ENCODE measurements around the gene VAMP2.

Gene VAMP2

DNA sequence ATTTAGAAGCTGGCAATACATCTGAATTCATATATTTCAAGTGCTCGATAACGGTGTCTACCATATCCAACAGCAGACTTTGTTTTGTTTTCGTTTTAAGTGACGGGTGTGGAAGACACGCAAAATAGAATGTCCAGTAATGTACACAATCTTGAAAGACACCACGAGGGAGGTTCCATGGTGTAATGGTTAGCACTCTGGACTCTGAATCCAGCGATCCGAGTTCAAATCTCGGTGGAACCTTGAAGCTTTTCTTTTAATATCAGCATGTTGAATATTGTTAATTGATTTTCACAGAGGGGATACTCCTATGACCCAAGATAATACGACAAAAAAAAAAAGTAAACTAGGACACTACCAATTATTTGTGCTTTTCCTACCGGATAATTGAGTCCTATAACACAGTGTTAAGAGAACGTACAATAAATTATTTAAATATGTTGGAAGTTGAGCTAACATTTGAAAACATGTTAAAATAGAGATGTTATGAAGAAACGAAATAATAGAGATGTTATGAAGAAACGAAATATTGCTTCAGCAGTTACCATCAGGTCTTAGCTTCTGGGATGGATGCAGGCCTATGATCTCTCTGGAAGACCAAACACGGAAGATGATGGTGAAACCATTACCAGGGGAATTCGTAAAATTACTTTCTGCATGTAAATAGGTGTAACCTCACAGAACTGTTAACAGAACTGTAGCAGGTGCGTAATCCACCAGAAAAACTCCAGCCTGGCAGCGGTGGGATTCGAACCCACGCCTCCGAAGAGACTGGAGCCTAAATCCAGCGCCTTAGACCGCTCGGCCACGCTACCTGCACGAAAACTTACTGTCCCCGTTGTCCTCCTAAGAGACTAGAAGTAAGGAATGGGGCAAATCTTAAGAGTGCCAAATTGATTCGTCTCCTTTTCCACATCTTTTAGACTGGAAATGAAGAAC lies 42.9 kb downstream of the VAMP2 start:
- DNase-seq, result peak; percentile 94 to 98
- no peak overlapping the region for H3K23ac ChIP-seq (ENCODE audit: low read length)
- no peak overlapping the region for H4K8ac ChIP-seq (ENCODE audit: low read depth, low read length)
- no peaks in the 10 kb centered on the region for H3K79me2 ChIP-seq (ENCODE audit: control insufficient read depth, insufficient read depth, low read length, poor library complexity)
- no peak overlapping the region for H2AFZ ChIP-seq (ENCODE audit: insufficient read depth, low read length, poor library complexity)
- H2AK5ac ChIP-seq (ENCODE audit: low read length), result no peak overlapping the region
- H3K79me1 ChIP-seq (ENCODE audit: low read length), result no peaks in the 10 kb centered on the region
- no peak overlapping the region for H4K12ac ChIP-seq (ENCODE audit: low read depth, low read length)
- H3K4me3 ChIP-seq (ENCODE audit: low read depth, low read length), result peak overlapping the region; percentile 73
- no peak overlapping the region for H2BK120ac ChIP-seq (ENCODE audit: insufficient read depth, low read length, poor library complexity)
- no peak overlapping the region for H3K9ac ChIP-seq (ENCODE audit: low read length)
- no peak overlapping the region for H4K91ac ChIP-seq (ENCODE audit: low read depth, low read length)
- H3K27ac ChIP-seq (ENCODE audit: low read depth, low read length), result no peak overlapping the region
- peaks cover 3% of the 10 kb centered on the region for H3K9me3 ChIP-seq (ENCODE audit: insufficient read depth, low read depth, low read length)
- H2BK5ac ChIP-seq (ENCODE audit: low read depth, low read length, poor library complexity), result no peak overlapping the region
- peaks cover 22 to 38% of the 10 kb centered on the region in 2 experiments for H3K4me1 ChIP-seq (ENCODE audit: control insufficient read depth in 1 of 2, insufficient read depth in 2 of 2, low read length in 2 of 2)
- H2BK12ac ChIP-seq (ENCODE audit: low read length), result no peak overlapping the region
- H3K4ac ChIP-seq (ENCODE audit: low read depth, low read length), result no peak overlapping the region
- peaks cover 48% of the 10 kb centered on the region for H3K27me3 ChIP-seq (ENCODE audit: insufficient read depth, low read length)
- peak overlapping the region; percentile 80 for H3K4me2 ChIP-seq (ENCODE audit: low read length)
- H3K14ac ChIP-seq (ENCODE audit: low read length), result no peak overlapping the region
- no peak overlapping the region for H3K18ac ChIP-seq (ENCODE audit: low read length)
- no CpG with 5 or more reads among the region's 28 CpGs for WGBS (ENCODE audit: extremely low coverage, insufficient coverage, insufficient read length)
- H3K36me3 ChIP-seq (ENCODE audit: control insufficient read depth in 1 of 2, insufficient read depth in 2 of 2, low read length in 2 of 2), result no peaks in the 10 kb centered on the region

DNA sequence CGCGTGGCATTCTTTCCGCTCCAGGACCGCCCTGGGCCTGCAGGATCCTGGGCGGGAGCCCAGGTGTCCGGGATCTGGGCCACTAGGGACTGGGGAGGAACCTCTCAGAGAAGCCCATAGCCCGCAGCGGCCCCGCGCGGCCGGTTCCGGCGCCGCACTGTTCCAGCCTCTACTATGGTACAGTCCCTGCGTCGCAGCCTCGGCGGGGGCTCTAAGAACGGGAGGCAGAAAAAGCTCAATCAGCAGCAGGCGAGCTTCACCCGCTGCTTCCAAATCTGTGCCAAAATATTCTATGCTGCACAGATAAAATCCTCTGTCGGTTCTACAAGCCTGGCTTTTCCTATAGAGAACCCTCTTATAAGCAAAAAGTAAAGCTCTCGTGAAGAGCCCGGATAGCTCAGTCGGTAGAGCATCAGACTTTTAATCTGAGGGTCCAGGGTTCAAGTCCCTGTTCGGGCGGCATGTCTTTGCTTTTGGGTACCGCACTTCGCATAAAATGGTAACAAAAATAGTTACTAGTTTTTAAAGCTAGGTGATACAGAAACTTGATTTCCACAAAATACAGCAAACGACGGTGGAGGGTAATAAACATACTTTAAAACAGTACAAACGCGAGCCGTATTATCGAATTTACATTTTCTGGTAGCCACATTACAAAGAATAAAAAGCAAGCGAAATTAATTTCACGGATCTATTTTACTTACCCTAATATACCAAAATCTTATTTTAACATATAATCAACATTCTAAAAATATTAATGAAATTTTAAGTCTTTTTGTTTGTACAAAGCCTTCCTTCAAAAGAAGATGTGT lies 43.8 kb downstream of the VAMP2 start:
- Histone ChIP-seq H3K23ac (ENCODE audit: low read length) (no peak overlapping the region), H3K4ac (ENCODE audit: low read depth, low read length) (no peak overlapping the region), H4K12ac (ENCODE audit: low read depth, low read length) (no peak overlapping the region), H3K79me2 (ENCODE audit: control insufficient read depth, insufficient read depth, low read length, poor library complexity) (no peaks in the 10 kb centered on the region), H3K27ac (ENCODE audit: low read depth, low read length) (no peak overlapping the region), H4K8ac (ENCODE audit: low read depth, low read length) (no peak overlapping the region), H2BK12ac (ENCODE audit: low read length) (no peak overlapping the region), H3K9ac (ENCODE audit: low read length) (peak overlapping the region; percentile 16), H3K14ac (ENCODE audit: low read length) (no peak overlapping the region), H3K27me3 (ENCODE audit: insufficient read depth, low read length) (peaks cover 41% of the 10 kb centered on the region), H3K4me2 (ENCODE audit: low read length) (peak overlapping the region; percentile 94), H3K4me3 (ENCODE audit: low read depth, low read length) (peak overlapping the region; percentile 62), H2BK5ac (ENCODE audit: low read depth, low read length, poor library complexity) (no peak overlapping the region), H3K9me3 (ENCODE audit: insufficient read depth, low read depth, low read length) (peaks cover 3% of the 10 kb centered on the region), H2AFZ (ENCODE audit: insufficient read depth, low read length, poor library complexity) (peak overlapping the region; percentile 13), H3K79me1 (ENCODE audit: low read length) (no peaks in the 10 kb centered on the region), H4K91ac (ENCODE audit: low read depth, low read length) (no peak overlapping the region), H3K4me1 (ENCODE audit: control insufficient read depth in 1 of 2, insufficient read depth in 2 of 2, low read length in 2 of 2) (peaks cover 15 to 30% of the 10 kb centered on the region in 2 experiments), H2BK120ac (ENCODE audit: insufficient read depth, low read length, poor library complexity) (no peak overlapping the region), H2AK5ac (ENCODE audit: low read length) (no peak overlapping the region), H3K18ac (ENCODE audit: low read length) (no peak overlapping the region), H3K36me3 (ENCODE audit: control insufficient read depth in 1 of 2, insufficient read depth in 2 of 2, low read length in 2 of 2) (no peaks in the 10 kb centered on the region)
- DNase-seq, result peak; percentile 92
- no CpG with 5 or more reads among the region's 38 CpGs for WGBS (ENCODE audit: extremely low coverage, insufficient coverage, insufficient read length)

DNA sequence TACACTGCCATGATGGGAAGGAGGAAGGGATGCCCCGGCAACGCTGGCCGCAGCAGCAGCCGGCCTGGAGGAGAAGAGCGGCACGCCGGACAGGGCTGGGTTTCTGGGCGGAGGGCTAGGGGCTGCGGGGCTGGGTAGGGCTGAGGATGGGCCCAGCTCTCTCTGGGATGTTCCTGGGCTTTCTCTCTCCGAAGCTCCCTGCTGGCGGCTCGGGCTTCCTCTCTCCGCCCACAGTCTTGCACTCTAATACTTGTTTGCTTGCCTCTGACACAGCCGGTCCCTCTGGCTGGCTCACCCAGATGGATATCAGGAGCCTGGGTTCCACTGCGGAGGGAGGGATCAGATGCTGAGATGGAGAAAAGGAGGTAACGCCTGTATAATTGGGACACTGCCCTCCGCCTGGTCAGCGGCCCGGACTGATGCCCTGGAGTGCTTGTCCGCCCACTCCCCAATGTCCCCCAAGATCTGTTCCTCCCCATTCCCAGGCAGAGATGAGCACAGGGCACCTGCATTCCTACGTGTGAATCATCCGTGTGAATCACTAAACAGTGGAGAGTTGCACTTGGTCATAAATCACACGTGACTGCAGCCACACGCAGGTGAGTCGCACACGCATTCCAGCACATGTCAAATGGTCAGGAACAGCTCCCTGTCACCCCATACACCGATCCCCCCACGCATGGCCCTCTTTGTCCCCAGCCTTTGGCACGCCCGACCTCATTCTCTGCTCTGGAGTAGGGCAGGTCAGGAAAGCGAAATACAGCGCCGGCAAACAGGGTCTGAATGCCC lies 44.6 kb downstream of the VAMP2 start, which contains the start of gene ALOXE3:
Gene ALOXE3 (minus strand): TSS at position 535 of the 789 bp plus-strand sequence. CDS start 524 bp downstream, at position 11.
- no peaks in the 10 kb centered on the region for H3K79me2 ChIP-seq (ENCODE audit: control insufficient read depth, insufficient read depth, low read length, poor library complexity)
- no CpG with 5 or more reads among the region's 33 CpGs for WGBS (ENCODE audit: extremely low coverage, insufficient coverage, insufficient read length)

More for the DNA sequence above, 44.6 kb downstream of the VAMP2 start, which contains the start of gene ALOXE3:
- Histone ChIP-seq H4K91ac (ENCODE audit: low read depth, low read length) (no peak within 1 kb of the TSS), H3K9ac (ENCODE audit: low read length) (peak within 1 kb of the TSS; percentile 16), H2BK120ac (ENCODE audit: insufficient read depth, low read length, poor library complexity) (no peak within 1 kb of the TSS), H2BK12ac (ENCODE audit: low read length) (no peak within 1 kb of the TSS), H3K79me1 (ENCODE audit: low read length) (no peaks in the 10 kb centered on the region), H3K27ac (ENCODE audit: low read depth, low read length) (no peak within 1 kb of the TSS), H2AFZ (ENCODE audit: insufficient read depth, low read length, poor library complexity) (peak within 1 kb of the TSS; percentile 13), H3K4me3 (ENCODE audit: low read depth, low read length) (peak within 1 kb of the TSS; percentile 62), H3K23ac (ENCODE audit: low read length) (no peak within 1 kb of the TSS), H3K4ac (ENCODE audit: low read depth, low read length) (no peak within 1 kb of the TSS), H3K4me1 (ENCODE audit: control insufficient read depth in 1 of 2, insufficient read depth in 2 of 2, low read length in 2 of 2) (peaks cover 7 to 22% of the 10 kb centered on the region in 2 experiments), H3K9me3 (ENCODE audit: insufficient read depth, low read depth, low read length) (peaks cover 3% of the 10 kb centered on the region), H3K27me3 (ENCODE audit: insufficient read depth, low read length) (peaks cover 33% of the 10 kb centered on the region), H2AK5ac (ENCODE audit: low read length) (no peak within 1 kb of the TSS), H2BK5ac (ENCODE audit: low read depth, low read length, poor library complexity) (no peak within 1 kb of the TSS), H4K12ac (ENCODE audit: low read depth, low read length) (no peak within 1 kb of the TSS), H3K36me3 (ENCODE audit: control insufficient read depth in 1 of 2, insufficient read depth in 2 of 2, low read length in 2 of 2) (no peaks in the 10 kb centered on the region), H4K8ac (ENCODE audit: low read depth, low read length) (no peak within 1 kb of the TSS), H3K18ac (ENCODE audit: low read length) (no peak within 1 kb of the TSS), H3K14ac (ENCODE audit: low read length) (no peak within 1 kb of the TSS), H3K4me2 (ENCODE audit: low read length) (peak within 1 kb of the TSS; percentile 94)
- peak; percentile 87 to 93 for DNase-seq
